Measurements from ENCODE around the gene PANK1. TPM values are rescaled to one million over a fixed set of nuclear protein-coding genes. Genes with fewer than 3 reads are reported as not detected.
"Not testable (repeated sequence)": the region's sequence is repeated elsewhere in the genome, so short reads cannot be mapped to it uniquely, and the experiment has no call there.

Gene PANK1
- total RNA-seq, 2 experiments from 2014 or later = 3.2 to 4.8 TPM

GRCh38 chr10:89547853-89548513 lies 97.1 kb downstream of the PANK1 start:
- no peaks in the 10 kb centered on the region for H3K36me3 Mint-ChIP-seq
- DNase-seq (no peak), ATAC-seq (ENCODE audit: low read depth) (no peak)
- no peak overlapping the region for H3K27ac Mint-ChIP-seq
- H3K9me3 Mint-ChIP-seq = peaks cover 3% of the 10 kb centered on the region
- POLR2A ChIA-PET = no interaction called here
- H3K4me1 Mint-ChIP-seq = no peaks in the 10 kb centered on the region
- peaks cover 17% of the 10 kb centered on the region for H3K27me3 Mint-ChIP-seq
- H3K4me3 Mint-ChIP-seq = no peak overlapping the region

DNA sequence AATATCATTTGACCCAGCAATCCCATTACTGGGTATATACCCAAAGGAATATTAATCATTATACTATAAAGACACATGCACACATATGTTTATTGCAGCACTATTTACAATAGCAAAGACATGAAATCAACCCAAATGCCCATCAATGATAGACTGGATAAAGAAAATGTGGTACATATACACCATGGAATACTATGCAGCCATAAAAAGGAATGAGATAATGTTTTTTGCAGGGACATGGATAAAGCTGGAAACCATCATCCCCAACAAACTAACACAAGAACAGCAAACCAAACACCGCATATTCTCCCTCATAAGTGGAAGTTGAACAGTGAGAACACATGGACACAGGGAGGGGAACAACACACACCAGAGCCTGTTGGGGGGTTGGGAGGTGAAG lies 98.4 kb downstream of the PANK1 start:
- H3K4me3 Mint-ChIP-seq; H3K9me3 Mint-ChIP-seq; POLR2A ChIA-PET; DNase-seq; H3K36me3 Mint-ChIP-seq; H3K4me1 Mint-ChIP-seq; ATAC-seq (ENCODE audit: low read depth); H3K27ac Mint-ChIP-seq: not testable (repeated sequence)
- peaks cover 24% of the 10 kb centered on the region for H3K27me3 Mint-ChIP-seq

DNA sequence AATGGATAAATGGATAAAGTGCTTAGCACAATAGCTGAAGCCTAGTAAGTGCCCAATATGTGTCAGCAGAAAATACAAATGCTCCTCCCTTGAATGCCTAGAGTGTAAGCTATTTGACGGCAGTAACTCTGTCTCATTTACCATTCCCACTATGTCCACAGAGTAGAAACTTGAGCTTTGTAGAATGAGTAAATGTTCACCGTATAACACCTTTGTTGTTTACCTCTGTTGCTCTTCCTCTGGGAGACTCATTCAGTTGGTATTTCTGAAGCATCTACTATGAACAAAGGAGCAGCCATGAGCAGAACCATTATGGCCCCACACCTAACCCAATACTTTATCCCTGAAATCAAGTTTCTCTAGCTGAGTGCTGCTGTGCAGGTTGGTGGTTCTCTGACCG lies 101.2 kb downstream of the PANK1 start:
- POLR2A ChIA-PET = no interaction called here
- H3K36me3 Mint-ChIP-seq = no peaks in the 10 kb centered on the region
- no peaks in the 10 kb centered on the region for H3K4me1 Mint-ChIP-seq
- H3K27me3 Mint-ChIP-seq = peaks cover 34% of the 10 kb centered on the region
- DNase-seq (no peak), ATAC-seq (ENCODE audit: low read depth) (no peak)
- H3K4me3 Mint-ChIP-seq = no peak overlapping the region
- H3K9me3 Mint-ChIP-seq = no peaks in the 10 kb centered on the region
- H3K27ac Mint-ChIP-seq = no peak overlapping the region

DNA sequence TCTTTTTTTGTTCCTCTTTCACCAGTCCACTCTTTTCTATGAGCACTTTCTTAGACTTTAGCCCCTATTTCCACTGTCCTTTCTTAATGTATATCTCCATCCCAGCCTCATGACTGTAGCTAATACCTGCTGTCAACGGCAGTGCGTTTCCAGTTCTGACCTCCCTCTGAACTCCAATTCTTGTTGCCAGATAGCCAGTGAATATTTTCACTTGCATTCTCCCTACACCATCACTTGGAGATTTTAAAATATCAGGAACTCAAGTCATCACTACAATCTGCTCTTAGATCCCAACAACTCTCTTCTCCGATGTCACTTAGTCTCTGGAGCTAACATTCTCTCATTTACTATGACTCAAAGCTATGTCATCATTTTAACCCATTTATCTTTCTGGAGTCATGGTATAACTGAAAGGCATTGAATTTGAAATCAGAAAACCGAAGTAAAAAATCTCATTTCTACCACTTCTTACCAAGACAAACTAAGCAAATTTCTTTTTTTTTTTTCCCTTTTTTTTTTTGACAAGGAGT lies 104.6 kb downstream of the PANK1 start:
- ATAC-seq (ENCODE audit: low read depth) (no peak), DNase-seq (no peak)
- no peak overlapping the region for H3K4me3 Mint-ChIP-seq
- no peaks in the 10 kb centered on the region for H3K4me1 Mint-ChIP-seq
- POLR2A ChIA-PET = no interaction called here
- H3K27ac Mint-ChIP-seq = no peak overlapping the region
- no peaks in the 10 kb centered on the region for H3K36me3 Mint-ChIP-seq
- peaks cover 52% of the 10 kb centered on the region for H3K27me3 Mint-ChIP-seq
- no peaks in the 10 kb centered on the region for H3K9me3 Mint-ChIP-seq

DNA sequence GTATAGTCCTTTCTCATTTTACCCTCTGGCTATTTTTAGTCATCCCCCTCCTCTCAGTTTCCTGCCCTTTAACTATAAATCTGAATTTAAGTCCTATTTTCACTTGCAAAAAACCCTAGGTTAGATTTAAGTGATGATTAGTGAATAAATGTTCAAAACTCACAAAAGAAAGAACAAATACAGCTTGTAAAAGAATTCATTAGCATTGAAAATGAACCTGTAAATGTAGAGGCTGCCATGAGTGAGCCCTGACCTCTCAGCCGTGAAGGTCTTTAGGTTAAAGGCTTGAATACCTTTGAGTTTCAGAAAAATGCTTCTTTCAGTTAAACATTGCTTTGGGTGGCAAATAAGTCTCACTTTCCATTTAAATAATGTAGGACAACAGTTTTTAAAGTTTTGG lies 107.7 kb downstream of the PANK1 start:
- Mint-ChIP-seq H3K4me3 (no peak overlapping the region), H3K9me3 (no peaks in the 10 kb centered on the region), H3K4me1 (peaks cover 6% of the 10 kb centered on the region), H3K36me3 (no peaks in the 10 kb centered on the region), H3K27ac (no peak overlapping the region), H3K27me3 (peaks cover 68% of the 10 kb centered on the region)
- DNase-seq (no peak), ATAC-seq (ENCODE audit: low read depth) (no peak)
- POLR2A ChIA-PET = no interaction called here

DNA sequence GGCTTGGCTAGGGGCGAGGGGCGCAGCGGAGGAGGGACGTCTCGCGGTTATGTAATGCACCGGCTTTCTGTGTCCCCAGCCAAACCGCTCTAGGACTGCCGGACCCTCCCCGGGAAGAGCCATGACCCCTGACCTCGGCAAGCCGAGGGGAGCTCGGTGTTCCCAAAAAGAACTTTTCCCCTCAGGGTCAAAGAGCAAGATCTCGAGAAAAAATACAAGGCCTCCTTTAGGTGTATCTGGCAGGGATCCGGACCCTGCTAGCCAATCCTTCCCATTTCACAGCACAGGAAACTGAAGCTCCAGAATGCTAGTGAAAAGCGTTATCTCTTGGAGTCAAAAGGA lies 109.1 kb downstream of the PANK1 start:
- Mint-ChIP-seq H3K27me3 (peaks cover 77% of the 10 kb centered on the region), H3K9me3 (no peaks in the 10 kb centered on the region), H3K36me3 (no peaks in the 10 kb centered on the region), H3K4me3 (no peak overlapping the region), H3K4me1 (peaks cover 6% of the 10 kb centered on the region), H3K27ac (no peak overlapping the region)
- ATAC-seq (ENCODE audit: low read depth) (no peak), DNase-seq (no peak)
- POLR2A ChIA-PET = no interaction called here

- H3K4me3 Mint-ChIP-seq = peak within 1 kb of the TSS; percentile 41
- peaks cover 6% of the 10 kb centered on the region for H3K4me1 Mint-ChIP-seq
- peaks cover 80% of the 10 kb centered on the region for H3K27me3 Mint-ChIP-seq
- ATAC-seq (ENCODE audit: low read depth) (peak; percentile 36), DNase-seq (peak; percentile 34)
- H3K27ac Mint-ChIP-seq = no peak within 1 kb of the TSS
- POLR2A ChIA-PET = interaction anchor here (0.6 kb wide), 1 partner anchor 95 kb away, joined by 3 read pairs; no protein-coding TSS in a partner anchor
- no peaks in the 10 kb centered on the region for H3K36me3 Mint-ChIP-seq
- H3K9me3 Mint-ChIP-seq = peaks cover 1% of the 10 kb centered on the region
Measured at GRCh38 chr10:89535171-89536012, 109.7 kb downstream of the PANK1 start, which contains the start of gene SLC16A12. Gene SLC16A12, minus strand, starts transcription at chr10:89535594. Its CDS starts 73,016 bp downstream, at chr10:89462578.

DNA sequence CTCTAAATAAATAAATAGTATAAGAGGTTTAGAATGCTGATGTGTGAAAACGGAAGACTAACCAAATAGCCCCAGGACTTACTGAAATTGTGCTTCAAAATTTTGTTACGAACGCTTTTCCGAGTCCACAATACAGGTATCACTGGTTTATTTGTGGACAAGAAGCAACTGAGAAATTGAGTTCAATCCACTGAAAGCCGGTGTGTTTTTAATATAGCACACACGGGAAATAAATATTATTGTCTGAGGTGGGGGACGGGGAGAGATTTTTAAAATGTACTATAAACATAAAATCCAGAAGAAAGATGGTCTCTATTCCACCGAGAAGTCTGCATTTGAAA lies 110.2 kb downstream of the PANK1 start:
- Mint-ChIP-seq H3K9me3 (peaks cover 1% of the 10 kb centered on the region), H3K4me3 (peak overlapping the region; percentile 41), H3K36me3 (no peaks in the 10 kb centered on the region), H3K27me3 (peaks cover 78% of the 10 kb centered on the region), H3K27ac (no peak overlapping the region), H3K4me1 (peaks cover 6% of the 10 kb centered on the region)
- POLR2A ChIA-PET = interaction anchor here (0.6 kb wide), 1 partner anchor 95 kb away, joined by 3 read pairs; no protein-coding TSS in a partner anchor
- ATAC-seq (ENCODE audit: low read depth) (no peak), DNase-seq (no peak)

Small RNA genes lying within 50 kb of the gene (microRNA-seq; reads per million reads assigned to microRNA genes)
- 214 reads per million, percentile 66 among the genes with 10 or more reads in this experiment for gene MIR107

Other genes with a start within 250 kb of the PANK1 start
- gene IFIT5, start 230.7 kb downstream of the PANK1 start, total RNA-seq = 10 to 100 TPM; 30.7 to 32.2 TPM
- gene SLC16A12, start 109.6 kb downstream of the PANK1 start, total RNA-seq = not detected
- 10 to 100 TPM; 56.4 to 58.1 TPM for gene KIF20B, start 56.3 kb upstream of the PANK1 start, total RNA-seq